Fibroblast of pulmonary artery (primary cell): ENCODE measurements around the gene SLC22A23.

Experiments
- DNase-seq: peaks from one replicate; pipeline ENCODE4 v3.0.0-alpha.2; 2010; ENCODE audit warnings: low read depth
- H3K4me3 ChIP-seq: replicated peaks from 2 replicates; pipeline ENCODE4 v1.5.1; 2011; ENCODE audit warnings: low read depth, mild to moderate bottlenecking, control low read depth, low read length, moderate library complexity
- CTCF ChIP-seq: IDR thresholded peaks from 2 replicates; pipeline ENCODE4 v1.5.1; 2011; ENCODE audit warnings: mild to moderate bottlenecking, control low read depth, low read length, inconsistent platforms; ENCODE audit errors: missing control alignments

SLC22A23 gene

GRCh38 chr6:3265671-3266070 lies 191.2 kb downstream of the SLC22A23 start:
- no peak for TF ChIP-seq CTCF
- no peak for DNase-seq
- no peak overlapping the region for H3K4me3 ChIP-seq

GRCh38 chr6:3264356-3264755 lies 192.5 kb downstream of the SLC22A23 start:
- TF ChIP-seq CTCF, result no peak
- H3K4me3 ChIP-seq, result no peak overlapping the region

GRCh38 chr6:3263096-3263495 lies 193.8 kb downstream of the SLC22A23 start:
- no peak overlapping the region for H3K4me3 ChIP-seq
- no peak for TF ChIP-seq CTCF
- DNase-seq, result no peak

More at GRCh38 chr6:3264356-3264755, 192.5 kb downstream of the SLC22A23 start:
- DNase-seq, result no peak

- TF ChIP-seq CTCF, result no peak
Measured at GRCh38 chr6:3261921-3262320, 194.9 kb downstream of the SLC22A23 start.

GRCh38 chr6:3261518-3261820 lies 195.4 kb downstream of the SLC22A23 start:
- DNase-seq, result no peak
- TF ChIP-seq CTCF, result no peak
- no peak overlapping the region for H3K4me3 ChIP-seq

More at GRCh38 chr6:3261921-3262320, 194.9 kb downstream of the SLC22A23 start:
- DNase-seq, result no peak
- H3K4me3 ChIP-seq, result no peak overlapping the region

GRCh38 chr6:3260772-3261517 lies 195.9 kb downstream of the SLC22A23 start:
- TF ChIP-seq CTCF, result no peak
- DNase-seq, result no peak
- H3K4me3 ChIP-seq, result no peak overlapping the region

- no peak for DNase-seq
- TF ChIP-seq CTCF, result no peak
- H3K4me3 ChIP-seq, result no peak overlapping the region
Measured at GRCh38 chr6:3260296-3260695, 196.6 kb downstream of the SLC22A23 start.
